ENCODE measurements around the gene SNX14.
"Not testable (repeated sequence)": the region's sequence is repeated elsewhere in the genome, so short reads cannot be mapped to it uniquely, and the experiment has no call there.

SNX14 gene

GRCh38 chr6:85593438-85594196 is at the start of gene SNX14:
Gene SNX14, minus strand, starts transcription at chr6:85593858. Its CDS starts 140 bp downstream, at chr6:85593718.
- DNase-seq (ENCODE audit: low read depth in 2 of 3, low spot score in 1 of 3) = peak; percentile 66 to 80 (median 67)

GRCh38 chr6:85642774-85643536 is 49.3 kb upstream of the SNX14 start, which contains the start of gene SYNCRIP:
Gene SYNCRIP, minus strand, starts transcription at chr6:85642886. Its CDS starts 1,447 bp downstream, at chr6:85641439.
- DNase-seq (ENCODE audit: low read depth in 2 of 3, low spot score in 1 of 3) = peak; percentile 94 to 99 (median 98)

- DNase-seq (ENCODE audit: low read depth in 2 of 3, low spot score in 1 of 3) = peak; percentile 23 to 42 (median 28)
Observed at GRCh38 chr6:85641897-85642773, 48.5 kb upstream of the SNX14 start.

GRCh38 chr6:85641522-85641896 is 47.9 kb upstream of the SNX14 start:
- DNase-seq (ENCODE audit: low read depth in 2 of 3, low spot score in 1 of 3) = no peak

- DNase-seq (ENCODE audit: low read depth in 2 of 3, low spot score in 1 of 3) = no peak
Observed at GRCh38 chr6:85640821-85641220, 47.2 kb upstream of the SNX14 start.

- no peak for DNase-seq (ENCODE audit: low read depth in 2 of 3, low spot score in 1 of 3)
Observed at GRCh38 chr6:85637579-85637978, 43.9 kb upstream of the SNX14 start.

GRCh38 chr6:85632164-85632942 is 38.7 kb upstream of the SNX14 start:
- DNase-seq (ENCODE audit: low read depth in 2 of 3, low spot score in 1 of 3) = no peak

GRCh38 chr6:85631117-85631516 is 37.5 kb upstream of the SNX14 start:
- not testable (repeated sequence) for DNase-seq (ENCODE audit: low read depth in 2 of 3, low spot score in 1 of 3)

- DNase-seq (ENCODE audit: low read depth in 2 of 3, low spot score in 1 of 3) = no peak
Observed at GRCh38 chr6:85628353-85628752, 34.7 kb upstream of the SNX14 start.

GRCh38 chr6:85620308-85620707 is 26.6 kb upstream of the SNX14 start:
- DNase-seq (ENCODE audit: low read depth in 2 of 3, low spot score in 1 of 3) = no peak

GRCh38 chr6:85614780-85615179 is 21.1 kb upstream of the SNX14 start:
- no peak for DNase-seq (ENCODE audit: low read depth in 2 of 3, low spot score in 1 of 3)

- no peak for DNase-seq (ENCODE audit: low read depth in 2 of 3, low spot score in 1 of 3)
Observed at GRCh38 chr6:85612690-85613474, 19.2 kb upstream of the SNX14 start.

- DNase-seq (ENCODE audit: low read depth in 2 of 3, low spot score in 1 of 3) = no peak
Observed at GRCh38 chr6:85610182-85610895, 16.7 kb upstream of the SNX14 start.

- DNase-seq (ENCODE audit: low read depth in 2 of 3, low spot score in 1 of 3) = no peak
Observed at GRCh38 chr6:85602100-85602499, 8.4 kb upstream of the SNX14 start.

- no peak for DNase-seq (ENCODE audit: low read depth in 2 of 3, low spot score in 1 of 3)
Observed at GRCh38 chr6:85600713-85601313, 7.2 kb upstream of the SNX14 start.

- DNase-seq (ENCODE audit: low read depth in 2 of 3, low spot score in 1 of 3) = peak; percentile 25 to 49 (median 41)
Observed at GRCh38 chr6:85594197-85594930, 706 bp upstream of the SNX14 start.

GRCh38 chr6:85592033-85592432 is 1.6 kb downstream of the SNX14 start:
- DNase-seq (ENCODE audit: low read depth in 2 of 3, low spot score in 1 of 3) = no peak

- no peak for DNase-seq (ENCODE audit: low read depth in 2 of 3, low spot score in 1 of 3)
Observed at GRCh38 chr6:85591207-85591606, 2.5 kb downstream of the SNX14 start.
